Measurements from ENCODE around the gene DHRSX.
"Not testable (repeated sequence)": the region's sequence is repeated elsewhere in the genome, so short reads cannot be mapped to it uniquely, and the experiment has no call there.

Gene DHRSX

DNA sequence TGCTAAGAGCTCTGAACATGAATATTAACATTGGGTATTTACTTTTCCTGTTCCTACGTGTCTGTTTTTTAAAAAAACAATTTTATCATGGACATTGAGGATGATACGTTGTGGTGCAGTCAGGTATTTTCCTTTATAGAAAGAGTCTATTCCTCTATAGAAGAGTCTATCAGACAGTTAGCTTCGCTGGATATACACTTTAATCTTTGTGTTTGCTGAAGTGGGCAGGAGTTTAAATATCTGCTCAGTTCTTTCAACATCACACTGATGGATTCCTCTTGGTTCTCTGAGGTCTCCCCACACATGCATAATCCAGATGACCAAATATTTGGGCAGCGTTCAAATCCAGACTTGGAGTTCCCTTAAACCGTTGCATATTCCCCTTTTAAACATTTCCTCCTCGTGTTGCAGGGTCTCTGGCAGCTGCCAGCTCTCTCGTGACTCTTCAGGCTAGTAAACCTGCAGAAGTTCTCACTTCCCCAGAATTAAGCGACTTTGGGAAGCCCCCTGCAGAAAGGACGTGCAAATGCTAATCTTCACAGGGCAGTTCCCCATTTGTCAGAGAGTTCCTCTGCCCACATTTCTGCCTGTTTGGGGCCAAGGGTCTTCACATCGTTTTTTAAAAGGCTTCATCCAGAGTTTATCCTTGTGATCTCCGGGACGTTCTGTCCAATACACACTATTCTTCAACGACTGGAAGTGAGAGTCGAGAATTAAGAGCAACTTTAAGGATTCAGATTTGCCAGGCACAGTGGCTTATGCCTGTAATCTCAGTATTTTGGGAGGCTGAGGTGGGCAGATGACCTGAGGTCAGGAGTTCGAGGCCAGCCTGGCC, 20.5 kb upstream of the DHRSX start:
- no peak for DNase-seq (ENCODE audit: extremely low read depth in 1 of 2, low read depth in 1 of 2)

DNA sequence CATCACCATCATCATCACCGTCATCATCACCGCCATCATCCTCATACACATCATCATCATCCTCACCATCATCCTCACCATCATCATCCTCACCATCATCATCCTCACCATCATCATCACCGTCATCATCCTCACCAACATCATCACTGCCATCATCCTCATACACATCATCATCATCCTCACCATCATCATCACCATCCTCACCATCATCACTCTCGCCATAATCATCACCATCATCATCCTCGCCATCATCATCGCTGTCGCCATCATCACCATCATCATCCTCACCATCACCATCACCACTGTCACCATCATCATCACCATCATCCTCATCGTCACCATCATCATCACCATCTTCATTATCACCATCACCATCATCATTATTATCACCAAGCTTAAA, 19.8 kb upstream of the DHRSX start:
- no peak for DNase-seq (ENCODE audit: extremely low read depth in 1 of 2, low read depth in 1 of 2)

DNA sequence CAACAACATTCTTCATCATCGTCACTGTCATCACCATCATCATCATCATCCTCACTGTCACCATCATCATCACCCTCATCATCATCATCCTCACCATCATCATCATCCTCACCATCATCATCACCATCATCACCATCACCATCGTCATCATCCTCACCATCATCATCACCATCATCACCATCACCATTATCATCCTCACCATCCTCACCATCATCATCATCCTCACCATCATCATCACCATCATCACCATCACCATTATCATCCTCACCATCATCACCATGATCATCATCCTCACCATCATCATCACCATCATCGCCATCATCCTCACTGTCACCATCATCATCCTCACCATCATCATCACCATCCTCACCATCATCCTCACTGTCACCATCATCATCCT, 18.9 kb upstream of the DHRSX start:
- not testable (repeated sequence) for DNase-seq (ENCODE audit: extremely low read depth in 1 of 2, low read depth in 1 of 2)

DNA sequence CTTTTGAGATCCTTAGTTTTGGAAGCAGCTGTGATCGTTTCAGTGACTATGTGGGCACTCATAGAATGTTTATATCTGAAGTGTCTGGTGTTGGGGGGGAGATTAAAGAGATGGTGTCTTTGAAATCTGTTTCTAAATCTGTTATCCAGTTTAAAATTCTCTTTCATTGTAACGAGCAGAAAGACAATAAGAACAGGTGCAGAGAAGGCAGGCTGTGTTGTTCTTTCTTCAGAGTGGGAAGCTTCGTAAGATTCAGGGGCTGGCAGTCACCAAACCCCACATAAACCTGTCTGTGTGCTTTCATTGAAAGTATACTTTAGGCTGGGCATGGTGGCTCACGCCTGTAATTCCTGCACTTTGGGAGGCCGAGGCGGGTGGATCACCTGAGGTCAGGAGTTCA, 16.3 kb upstream of the DHRSX start:
- DNase-seq (ENCODE audit: extremely low read depth in 1 of 2, low read depth in 1 of 2): no peak

DNA sequence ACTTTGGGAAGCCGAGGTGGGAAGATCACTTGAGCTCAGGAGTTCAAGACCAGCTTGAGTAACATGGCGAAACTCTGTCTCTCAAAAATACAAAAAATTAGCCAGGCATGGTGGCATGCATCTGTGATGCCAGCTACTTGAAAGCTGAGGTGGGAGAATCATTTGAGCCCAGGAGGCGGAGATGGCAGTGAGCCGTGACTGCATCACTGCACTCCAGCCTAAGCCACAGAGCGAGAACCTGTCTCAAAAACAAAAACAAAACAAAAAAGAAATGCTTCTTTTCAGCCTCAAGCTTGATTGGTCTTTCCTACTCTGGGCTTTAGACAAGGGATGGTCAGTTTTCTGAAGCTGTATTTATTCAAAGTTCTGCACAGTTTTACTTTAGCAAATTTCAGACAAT, 15.8 kb upstream of the DHRSX start:
- no peak for DNase-seq (ENCODE audit: extremely low read depth in 1 of 2, low read depth in 1 of 2)

DNA sequence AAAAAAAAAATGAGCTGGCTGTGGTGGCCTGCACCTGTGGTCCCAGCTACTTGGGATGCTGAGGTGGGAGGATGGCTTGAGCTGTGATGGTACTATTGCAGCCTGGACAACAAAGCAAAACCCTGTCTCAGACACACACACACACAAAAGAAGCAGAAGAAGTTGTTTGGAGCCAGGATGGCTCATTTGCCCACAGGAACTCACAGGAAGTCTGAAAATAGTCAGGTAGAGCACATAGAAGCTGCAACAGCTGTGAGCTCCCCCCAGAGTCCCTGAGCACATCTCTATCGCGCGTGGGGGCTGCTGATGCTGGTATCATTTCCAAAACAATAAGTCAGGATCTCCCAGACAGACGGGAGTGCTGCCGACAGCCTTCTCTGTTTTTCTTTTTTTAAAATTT, 13.4 kb upstream of the DHRSX start:
- no peak for DNase-seq (ENCODE audit: extremely low read depth in 1 of 2, low read depth in 1 of 2)

DNA sequence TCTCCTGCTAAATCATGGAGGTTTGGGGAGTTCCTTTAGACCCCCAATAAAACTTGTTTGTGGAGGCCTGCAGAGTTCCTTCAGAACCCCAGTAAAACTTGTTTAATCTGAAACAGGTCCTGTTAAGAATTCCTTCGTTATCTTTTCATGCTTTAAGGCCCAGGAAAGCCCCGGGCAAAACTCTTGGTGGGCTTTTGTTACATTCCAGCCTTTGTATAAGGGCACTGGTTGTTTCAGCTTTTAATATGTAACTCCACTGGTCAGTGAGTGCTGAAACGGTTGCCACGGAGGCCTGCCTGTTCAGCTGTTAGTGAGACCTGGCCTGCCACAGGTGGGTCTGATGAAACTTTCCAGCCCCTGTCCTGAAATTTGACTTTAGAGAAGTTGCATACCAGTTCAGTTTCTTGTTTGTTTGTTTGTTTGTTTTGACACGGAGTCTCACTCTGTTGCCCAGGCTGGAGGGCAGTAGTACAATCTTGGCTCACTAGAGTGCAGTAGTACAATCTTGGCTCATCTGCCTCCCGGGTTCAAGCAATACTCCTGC, 12.4 kb upstream of the DHRSX start:
- DNase-seq (ENCODE audit: extremely low read depth in 1 of 2, low read depth in 1 of 2): no peak

DNA sequence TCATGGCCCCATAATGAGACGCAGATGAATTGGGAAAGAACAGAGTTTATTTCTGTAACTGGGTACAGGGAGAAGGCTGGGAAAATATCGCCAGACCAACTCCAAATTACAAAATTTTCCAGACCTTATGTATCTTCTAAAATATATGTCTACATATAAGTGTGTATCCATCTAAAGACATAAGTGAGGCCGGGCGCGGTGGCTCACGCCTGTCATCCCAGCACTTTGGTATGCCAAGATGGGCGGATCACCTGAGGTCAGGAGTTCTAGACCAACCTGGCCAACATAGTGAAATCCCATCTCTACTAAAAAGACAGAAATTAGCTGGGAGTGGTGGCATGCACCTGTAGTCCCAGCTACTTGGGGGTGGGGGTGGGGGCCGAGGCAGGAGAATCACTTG, 11.7 kb upstream of the DHRSX start:
- no peak for DNase-seq (ENCODE audit: extremely low read depth in 1 of 2, low read depth in 1 of 2)

DNA sequence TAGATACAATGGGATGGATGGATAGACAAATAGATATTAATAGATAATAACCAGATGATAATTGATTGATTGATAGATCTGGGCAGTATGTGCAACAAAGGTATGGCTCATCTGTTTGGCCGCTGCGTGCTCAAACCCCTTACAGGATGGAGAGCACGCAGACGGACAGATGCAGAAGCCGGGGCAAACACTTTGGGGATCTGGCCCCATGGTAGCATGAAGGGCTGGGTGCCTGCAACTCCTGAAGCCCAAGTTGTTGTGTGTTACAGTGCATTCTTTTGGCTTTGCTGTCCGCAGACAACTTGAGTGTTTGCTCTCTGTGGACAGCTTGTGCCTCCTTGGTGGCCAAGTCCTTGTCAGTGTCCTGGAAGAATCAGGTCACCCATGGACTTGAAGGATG, 10.6 kb upstream of the DHRSX start:
- no peak for DNase-seq (ENCODE audit: extremely low read depth in 1 of 2, low read depth in 1 of 2)

DNA sequence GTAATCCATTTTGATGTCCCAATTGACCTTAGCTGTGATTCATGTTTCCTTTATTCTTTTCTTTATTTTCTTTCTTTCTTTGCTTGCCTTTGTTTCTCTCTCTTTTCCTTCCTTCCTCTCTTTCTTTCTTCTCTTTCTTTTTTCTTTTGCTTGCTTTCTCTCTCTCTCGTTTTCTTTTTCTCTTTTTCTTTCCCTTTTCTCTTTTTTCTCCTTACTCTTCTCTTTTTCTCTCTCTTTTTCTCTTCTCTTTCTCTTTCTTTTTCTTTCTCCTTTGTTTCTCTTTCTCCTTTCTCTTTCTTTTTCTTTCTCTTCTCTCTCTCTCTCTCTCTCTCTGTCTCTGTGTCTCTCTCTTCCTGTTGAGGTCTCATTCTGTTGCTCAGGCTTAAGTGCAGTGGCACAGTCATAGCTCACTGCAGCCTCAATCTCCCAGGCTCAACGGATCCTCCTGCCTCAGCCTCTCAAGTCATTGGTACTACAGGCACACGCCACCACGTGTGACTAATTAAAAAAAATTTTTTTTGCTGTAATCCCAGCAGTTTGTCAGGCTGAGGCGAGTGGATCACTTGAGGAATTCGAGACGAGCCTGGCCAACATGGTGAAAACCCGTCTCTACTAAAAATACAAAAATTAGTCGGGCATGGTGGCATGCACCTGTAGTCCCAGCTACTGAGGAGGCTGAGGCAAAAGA, 8.0 kb upstream of the DHRSX start:
- DNase-seq (ENCODE audit: extremely low read depth in 1 of 2, low read depth in 1 of 2): no peak

DNA sequence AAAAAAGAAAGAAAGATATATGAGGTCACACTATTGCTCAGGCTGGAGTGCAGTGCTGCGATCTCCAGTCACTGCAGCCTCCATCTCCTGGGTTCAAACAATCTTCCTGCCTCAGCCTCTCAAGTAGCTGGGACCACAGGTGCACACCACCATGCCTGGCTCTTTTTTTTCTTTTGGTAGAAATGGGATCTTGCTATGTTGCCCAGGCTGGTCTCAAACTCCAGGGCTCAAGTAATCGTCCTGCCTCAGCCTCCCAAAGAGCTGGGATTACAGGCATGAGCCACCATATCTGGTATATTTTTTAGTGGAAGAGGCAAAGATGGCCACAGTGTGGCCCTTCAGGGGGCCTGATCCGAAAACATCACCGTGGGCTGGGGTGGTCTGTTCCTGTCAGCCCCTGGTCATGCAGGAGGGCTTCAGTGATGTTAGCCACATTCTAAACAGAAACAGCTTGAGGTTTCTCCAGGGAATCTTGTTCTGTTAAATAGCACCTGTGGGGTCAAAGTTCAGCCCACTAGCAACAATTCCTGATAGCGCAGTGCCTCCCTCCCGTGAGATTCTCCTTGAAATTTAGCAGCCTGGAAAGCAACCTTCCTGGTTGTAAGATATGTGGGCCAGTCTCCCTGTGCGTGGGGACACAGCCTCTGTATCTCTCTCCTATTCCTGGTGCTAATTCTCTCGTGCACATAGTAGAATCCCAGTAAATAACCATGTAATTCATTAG, 7.3 kb upstream of the DHRSX start:
- DNase-seq (ENCODE audit: extremely low read depth in 1 of 2, low read depth in 1 of 2): no peak

DNA sequence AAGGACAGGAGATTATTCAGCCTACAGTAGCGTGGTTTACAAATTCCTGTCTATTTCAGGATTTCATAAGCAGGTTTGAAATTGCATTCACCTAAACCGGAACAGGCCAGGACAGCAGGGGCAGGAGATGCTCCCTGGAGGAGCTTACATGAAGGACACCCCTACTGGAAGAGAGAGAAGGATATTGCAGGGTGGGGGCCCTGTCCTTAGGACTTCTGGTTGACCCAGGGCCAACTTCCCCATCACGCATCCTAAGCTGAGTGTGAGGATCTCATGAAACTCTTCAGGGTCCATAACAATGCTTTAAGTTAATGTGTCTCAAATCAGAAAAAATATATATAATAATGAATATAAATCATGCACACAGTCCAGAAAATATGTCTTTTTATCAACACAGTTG, 6.4 kb upstream of the DHRSX start:
- no peak for DNase-seq (ENCODE audit: extremely low read depth in 1 of 2, low read depth in 1 of 2)

DNA sequence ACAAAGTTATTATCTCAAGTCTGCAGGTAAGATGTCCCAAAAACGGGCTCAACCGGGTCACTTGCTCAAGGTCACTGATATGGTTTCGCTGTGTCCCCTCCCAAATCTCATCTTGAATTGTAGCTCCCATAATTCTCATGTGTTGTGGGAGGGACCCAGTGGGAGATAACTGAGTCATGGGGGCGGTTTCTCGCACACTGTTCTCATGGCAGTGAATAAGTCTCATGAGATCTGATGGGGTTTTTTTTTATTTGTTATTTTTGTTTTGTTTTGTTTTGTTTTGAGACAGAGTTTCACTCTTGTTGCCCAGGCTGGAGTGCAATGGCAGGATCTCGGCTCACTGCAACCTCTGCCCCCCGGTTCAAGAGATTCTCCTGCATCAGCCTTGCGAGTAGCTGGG, 4.6 kb upstream of the DHRSX start:
- DNase-seq (ENCODE audit: extremely low read depth in 1 of 2, low read depth in 1 of 2): not testable (repeated sequence)

DNA sequence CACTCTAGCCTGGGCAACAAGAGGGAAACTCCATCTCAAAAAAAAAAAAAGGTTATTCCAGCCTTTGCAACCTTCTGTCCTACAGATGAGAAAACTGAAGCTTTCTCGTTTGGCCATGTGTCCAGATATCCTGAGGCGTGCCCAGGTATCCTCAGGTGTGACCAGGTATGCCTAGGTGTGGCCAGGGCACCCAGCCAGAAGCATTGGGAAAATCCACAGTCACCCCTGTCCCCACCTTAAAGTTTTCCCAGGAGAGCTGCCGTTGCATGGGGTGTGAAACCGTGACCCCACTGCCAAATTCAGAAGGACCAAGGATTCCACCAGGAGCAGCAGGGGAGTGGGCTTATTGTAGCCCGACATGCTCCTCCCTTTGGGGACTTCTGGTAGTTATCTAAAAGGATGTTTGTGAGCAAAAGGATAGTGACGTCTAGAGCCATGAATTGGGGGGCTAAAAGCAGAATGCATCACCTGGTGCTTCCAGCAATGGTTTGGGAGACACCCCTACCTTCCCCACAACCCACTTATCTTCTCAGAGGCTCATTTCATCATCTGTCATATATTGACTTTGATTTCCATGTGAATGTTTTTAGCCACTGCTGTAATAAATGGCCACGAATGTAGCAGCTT, 4.0 kb upstream of the DHRSX start:
- no peak for DNase-seq (ENCODE audit: extremely low read depth in 1 of 2, low read depth in 1 of 2)

DNA sequence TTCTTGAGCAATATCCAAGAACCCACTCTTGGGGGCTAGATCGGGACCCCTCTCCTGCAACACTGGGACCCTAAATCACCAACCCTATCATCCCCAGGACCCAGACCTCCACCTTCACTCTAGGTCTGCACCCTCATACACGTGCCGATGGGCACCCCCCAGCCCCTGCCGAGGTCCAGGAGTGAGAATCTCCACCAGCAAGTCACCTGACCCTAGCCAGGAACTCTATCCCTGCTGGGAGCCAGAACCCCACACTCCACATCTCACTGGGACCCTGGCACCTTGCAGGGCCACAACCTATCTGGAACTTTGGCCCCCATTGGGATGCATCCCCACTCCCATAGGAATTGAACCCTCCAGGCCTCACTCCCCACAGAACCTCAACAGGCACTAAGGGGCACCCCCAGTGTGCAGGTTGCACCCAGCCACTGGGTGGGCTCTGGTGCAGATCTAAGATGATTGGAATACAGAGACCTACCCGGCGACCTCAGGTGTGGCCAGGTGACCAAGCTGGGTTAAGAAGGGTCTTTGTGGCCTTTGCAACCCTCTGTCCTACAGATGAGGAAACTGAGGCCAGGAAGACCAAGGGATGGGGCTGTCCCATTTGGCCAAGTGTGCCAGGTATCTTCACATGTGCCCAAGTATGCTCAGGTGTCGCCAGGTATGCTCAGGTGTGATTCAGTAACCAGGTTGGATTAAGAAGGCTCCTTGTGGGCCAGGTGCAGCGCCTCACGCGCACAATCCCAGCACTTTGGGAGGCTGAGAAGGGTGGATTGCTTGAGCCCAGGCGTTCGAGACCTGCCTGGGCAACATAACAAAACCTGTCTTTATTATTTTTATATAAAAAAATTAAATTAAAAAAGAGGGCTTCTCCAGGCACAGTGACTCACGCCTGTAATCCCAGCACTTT, 3.1 kb upstream of the DHRSX start:
- no peak for DNase-seq (ENCODE audit: extremely low read depth in 1 of 2, low read depth in 1 of 2)

DNA sequence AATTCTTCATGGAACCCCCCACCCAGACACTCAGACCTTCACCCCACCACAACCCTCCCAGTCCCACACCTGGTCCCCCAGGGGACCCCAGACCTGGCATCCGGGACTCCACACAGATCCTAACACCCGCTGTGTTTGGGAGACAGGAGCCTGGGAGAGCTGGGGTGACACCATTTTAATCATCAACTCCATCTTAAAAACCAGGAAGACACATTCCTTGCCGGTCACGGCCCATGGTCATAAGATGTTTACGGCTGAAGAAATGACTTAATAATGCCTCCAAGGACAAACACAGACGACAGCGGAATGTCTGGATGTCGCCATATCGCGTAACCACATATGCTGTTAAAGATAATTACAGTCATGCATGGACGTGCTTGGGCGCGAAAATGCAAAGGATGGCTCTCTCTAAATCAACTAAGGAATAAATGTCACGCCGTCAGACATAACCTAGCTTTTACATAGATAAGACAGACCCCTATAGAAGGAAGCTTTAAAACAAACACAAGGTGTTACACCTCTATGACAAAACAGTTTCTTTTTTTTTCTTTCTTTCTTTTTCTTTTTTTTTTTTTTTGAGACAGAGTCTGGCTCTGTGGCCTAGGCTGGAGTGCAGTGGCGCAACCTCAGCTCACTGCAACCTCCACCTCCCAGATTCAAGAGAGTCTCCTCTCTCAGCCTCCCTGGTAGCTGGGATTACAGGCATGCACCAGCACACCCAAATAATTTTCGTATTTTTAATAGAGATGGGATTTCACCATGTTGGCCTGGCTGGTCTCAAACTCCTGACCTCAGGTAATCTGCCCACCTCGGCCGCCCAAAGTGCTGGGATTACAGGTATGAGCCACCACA, 2.1 kb upstream of the DHRSX start:
- no peak for DNase-seq (ENCODE audit: extremely low read depth in 1 of 2, low read depth in 1 of 2)

DNA sequence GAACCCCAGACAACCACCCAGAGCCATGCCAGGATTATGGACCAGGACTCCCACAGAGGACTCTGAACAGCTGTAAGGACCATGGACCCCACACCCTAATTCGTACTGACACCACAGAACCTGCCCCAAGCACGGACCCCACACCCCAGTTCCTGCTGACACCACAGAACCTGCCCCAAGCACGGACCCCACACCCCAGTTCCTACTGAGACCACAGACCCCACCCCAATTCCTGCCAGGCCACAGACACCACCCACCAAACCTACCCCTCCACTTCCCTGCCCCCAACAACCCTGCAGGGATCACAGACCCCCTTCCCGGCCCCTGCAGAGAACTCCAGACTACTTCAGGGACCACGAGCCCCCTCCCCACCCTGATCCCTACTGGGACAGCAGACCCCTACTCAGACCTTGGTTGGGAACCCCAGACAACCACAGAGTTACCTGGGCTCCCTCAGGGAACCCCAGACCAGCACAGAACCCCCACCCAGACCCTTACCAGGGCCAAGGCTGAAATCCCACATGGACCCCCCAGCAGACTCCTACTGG, 1.4 kb upstream of the DHRSX start:
- DNase-seq (ENCODE audit: extremely low read depth in 1 of 2, low read depth in 1 of 2): no peak

DNA sequence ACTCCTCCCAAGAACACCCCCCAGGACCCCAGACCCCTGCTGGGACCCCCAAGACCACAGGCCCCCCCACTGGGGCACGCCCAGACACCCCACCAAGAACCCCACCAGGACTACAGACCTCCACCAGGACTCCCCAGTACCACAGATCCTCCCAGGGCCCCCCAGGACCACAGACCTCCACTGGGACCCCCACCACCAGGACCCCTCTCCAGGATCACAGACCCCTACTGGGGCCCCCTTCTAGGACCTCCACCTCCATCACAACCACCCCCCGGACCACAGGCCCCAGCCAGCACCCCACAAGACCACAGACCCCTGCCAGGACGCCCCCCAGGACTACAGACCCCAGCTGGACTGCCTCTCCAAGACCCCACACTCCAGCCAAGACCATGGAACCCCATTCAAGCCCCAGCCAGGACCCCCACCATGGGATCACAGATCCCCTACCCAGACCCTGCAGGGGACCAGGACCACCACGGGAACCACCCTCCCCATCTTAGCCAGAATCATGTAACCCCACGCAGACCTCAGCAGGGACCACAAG, 855 bp upstream of the DHRSX start:
- no peak for DNase-seq (ENCODE audit: extremely low read depth in 1 of 2, low read depth in 1 of 2)

Data from activated CD8-positive, alpha-beta memory T cell treated with anti-CD3 and anti-CD28 coated beads for 1 hour (primary cell).